GM12873 (cell line): ENCODE results near the gene MMEL1.

ENCODE experiments used
- TF ChIP-seq, protein P1 (sequence below): IDR thresholded peaks from 2 replicates; pipeline ENCODE4 v1.5.1; 2012; ENCODE audit warnings: low read depth, mild to moderate bottlenecking, moderate library complexity, low read length, control low read depth; ENCODE audit not compliant: insufficient read depth; ENCODE audit errors: missing control alignments

Gene MMEL1

DNA sequence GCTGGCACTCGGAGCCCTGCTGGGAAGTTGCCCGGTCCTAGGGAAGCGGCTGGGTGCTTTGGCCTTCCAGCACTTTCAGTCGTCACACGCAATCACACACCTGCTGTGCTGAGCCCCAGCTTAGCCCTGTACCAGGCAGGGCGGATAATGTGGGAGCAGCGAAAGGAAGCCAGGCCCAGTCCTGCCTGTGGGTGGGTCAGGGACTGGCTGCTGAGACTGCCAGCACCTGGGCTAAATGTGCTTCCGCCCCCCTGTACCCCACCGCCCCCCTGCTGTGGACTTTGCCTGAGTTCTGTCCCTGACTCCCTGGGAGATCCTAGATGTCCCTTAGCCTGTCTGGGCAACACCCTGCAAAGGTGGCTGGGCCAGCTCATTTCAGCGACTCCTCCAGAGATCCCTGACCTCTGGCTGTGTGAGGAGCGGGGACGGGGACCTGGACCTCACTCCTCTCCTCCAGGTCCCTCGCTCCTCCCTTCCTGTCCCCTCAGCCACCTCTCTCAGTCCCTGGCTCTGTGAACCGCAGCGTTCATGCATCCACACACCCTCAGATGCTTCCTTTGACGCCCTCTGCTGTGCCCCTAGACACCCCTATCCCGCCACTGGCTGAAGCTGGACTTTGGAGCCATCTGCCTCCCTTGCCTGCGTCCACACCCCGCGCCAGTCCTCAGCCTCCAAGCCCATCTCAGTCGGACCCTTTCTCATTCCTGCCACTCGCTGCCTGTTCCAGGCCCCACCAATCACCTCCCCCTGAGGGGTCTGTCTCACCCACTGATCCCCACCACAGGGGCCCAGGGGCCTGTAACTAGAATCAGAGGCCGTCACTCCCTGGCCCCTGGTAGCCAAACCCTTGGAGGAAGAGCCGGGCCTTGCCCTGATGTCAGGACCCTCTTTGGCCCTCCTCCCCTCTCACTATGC, 1.4 kb downstream of the MMEL1 start:
- TF ChIP-seq, protein P1, sequence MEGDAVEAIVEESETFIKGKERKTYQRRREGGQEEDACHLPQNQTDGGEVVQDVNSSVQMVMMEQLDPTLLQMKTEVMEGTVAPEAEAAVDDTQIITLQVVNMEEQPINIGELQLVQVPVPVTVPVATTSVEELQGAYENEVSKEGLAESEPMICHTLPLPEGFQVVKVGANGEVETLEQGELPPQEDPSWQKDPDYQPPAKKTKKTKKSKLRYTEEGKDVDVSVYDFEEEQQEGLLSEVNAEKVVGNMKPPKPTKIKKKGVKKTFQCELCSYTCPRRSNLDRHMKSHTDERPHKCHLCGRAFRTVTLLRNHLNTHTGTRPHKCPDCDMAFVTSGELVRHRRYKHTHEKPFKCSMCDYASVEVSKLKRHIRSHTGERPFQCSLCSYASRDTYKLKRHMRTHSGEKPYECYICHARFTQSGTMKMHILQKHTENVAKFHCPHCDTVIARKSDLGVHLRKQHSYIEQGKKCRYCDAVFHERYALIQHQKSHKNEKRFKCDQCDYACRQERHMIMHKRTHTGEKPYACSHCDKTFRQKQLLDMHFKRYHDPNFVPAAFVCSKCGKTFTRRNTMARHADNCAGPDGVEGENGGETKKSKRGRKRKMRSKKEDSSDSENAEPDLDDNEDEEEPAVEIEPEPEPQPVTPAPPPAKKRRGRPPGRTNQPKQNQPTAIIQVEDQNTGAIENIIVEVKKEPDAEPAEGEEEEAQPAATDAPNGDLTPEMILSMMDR: no peak

DNA sequence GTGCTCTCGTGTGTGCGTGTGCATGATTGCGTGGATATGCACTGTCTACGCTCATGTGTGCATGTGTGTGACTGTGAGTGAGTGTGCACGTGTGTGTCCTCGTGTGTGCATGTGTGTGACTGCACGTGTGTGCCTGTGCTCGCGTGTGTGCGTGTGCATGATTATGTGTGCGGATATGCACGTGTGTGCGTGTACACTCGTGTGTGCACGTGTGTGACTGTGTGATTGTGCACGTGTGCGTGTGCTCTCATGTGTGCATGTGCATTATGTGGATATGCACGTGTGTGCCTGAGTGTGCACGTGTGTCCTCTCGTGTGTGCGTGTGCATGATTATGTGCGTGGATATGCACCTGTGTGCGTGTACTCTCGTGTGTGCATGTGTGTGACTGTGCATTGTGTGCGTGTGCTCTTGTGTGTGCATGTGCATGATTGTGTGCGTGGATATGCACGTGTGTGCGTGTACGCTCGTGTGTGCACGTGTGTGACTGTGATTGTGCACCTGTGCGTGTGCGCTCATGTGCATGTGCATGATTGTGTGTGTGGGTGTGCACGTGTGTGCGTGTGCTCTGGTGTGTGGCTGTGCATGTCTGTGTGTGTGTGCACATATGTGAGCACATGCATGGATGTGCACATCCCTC, 2.2 kb downstream of the MMEL1 start:
- TF ChIP-seq, protein P1: no peak

DNA sequence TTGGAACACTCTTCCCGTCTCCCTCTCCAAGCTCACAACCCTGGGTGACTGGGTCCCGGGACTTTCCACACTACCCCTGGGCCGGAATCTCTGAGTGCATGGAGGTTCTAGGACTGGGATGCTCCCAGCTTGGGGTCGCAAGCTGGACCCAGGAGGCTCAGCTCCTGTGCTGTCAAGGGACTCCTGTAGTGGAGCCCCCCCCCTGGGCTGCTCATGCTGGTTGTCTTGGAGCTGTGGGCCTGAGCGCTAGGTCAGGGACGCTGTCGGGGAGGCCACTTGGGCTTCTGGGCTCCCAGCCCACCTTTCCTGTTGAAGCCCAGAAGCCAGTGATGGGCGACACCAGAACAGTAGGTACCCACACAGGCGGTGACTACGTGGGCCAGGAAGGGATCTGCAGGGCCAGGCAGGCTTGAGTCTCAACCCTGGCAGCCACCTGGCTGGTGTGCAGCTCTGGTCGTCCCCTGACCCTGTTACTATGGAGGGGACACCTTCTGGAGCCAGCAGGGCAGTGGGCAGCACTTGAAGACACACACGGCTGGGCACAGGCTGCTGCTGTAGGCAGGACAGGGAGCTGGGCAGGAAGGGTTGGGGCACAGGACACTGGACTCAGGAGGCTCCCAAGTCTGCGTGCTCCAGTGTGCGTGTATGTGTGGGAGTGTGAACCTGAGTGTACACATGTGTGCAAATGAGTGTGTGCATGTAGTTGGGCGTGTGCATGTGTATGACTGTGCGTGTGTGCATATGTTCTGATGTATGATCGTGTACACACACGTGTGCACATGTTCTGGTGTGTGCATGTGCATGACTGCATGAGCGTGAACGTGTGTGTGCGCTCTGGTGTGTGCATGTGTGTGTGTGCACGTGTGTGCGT, 3.0 kb downstream of the MMEL1 start:
- TF ChIP-seq, protein P1: no peak

DNA sequence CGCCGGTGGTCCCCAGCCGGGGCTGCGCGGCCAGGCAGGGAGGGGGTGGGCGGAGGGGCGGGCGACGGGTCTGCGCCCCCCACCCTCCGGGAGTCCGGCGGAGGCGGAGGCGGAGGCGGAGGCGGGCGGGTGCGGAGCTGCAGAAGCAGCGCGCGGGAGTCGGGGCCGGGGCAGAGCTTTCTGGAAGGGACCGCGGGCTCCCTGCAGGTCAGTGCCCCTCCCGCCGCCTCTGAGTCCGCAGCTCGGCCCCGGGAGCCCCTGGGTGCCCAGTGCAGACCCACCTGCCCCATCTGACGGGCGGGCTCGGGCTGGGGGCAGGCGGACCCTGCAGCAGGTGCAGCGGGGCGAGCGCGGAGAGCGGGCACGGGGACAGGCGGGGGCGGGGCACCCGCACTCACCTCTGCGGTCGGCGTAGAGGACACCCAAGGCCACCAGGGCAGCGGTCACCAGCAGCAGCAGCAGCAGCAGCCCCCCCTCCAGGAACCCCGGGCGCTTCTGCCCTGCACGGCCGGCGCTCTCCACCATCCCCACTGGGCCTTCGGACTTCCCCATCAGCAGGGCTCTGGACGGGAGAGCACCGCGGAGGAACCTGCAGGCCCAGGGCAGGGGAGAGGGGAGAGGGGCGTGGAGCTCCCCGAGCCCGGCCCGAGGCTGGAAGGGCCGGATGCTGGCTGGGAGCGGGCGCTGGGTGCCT, 3.7 kb downstream of the MMEL1 start:
- TF ChIP-seq, protein P1: no peak

DNA sequence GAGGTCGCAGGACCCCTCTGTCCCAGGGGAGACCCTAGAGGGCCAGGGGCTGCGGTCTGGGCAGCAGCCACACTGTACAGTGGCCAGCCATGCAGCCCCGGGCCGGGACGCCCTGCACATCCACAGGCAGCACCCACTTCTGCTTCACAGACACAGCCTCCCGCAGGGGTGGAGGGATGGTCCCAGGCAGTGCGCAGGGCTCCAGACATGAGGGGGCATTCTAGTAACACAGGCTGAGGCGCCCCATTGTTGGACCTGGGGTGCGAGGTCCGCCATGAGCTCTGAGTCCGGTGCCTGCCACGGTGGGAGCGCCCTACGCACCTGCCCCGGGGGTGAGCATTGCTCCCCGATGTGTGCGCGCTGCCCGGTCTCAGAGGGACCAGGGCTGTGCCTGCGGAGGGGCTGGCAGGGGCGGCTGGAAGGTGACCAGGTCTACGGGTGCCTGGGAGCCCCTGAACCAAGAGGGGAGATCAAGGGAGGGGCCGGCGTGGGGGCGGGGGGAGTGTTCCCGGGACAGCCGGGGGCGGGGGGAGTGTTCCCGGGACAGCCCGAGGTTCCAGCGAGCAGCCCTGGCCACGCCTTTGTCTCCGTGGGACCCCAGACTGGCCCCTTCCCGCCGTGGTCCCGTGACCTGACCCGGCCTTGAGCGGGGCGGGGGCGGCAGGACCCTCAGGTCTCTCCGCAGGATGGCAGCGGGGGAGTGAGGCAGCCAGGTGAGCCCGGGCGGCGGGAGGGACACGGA, 4.5 kb downstream of the MMEL1 start:
- TF ChIP-seq, protein P1: no peak

DNA sequence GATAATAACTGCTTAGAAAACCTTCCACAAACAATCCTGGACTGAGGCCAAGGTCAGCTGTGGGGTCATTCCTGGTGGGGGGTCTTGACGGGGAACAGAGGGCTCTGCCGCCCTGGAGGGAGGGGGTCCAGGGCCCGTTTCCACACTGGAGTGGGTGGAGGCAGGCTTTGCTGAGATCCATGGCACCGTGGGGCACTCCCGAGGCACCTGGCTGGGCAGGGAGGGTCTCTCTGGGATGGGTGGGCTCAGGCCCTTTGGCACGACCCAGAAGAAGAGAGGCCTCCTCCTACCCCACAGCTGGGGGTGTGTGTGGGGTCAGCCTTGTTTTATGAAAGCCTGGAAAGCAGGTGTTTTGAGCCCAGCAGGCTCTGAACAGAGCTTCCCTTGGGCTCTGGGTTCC, 5.1 kb downstream of the MMEL1 start:
- TF ChIP-seq, protein P1: no peak
